Putamen (tissue), 1 donor: ENCODE data around the gene SRSF11.
"Not testable (repeated sequence)": the region's sequence is repeated elsewhere in the genome, so short reads cannot be mapped to it uniquely, and the experiment has no call there.

Experiments used
- DNase-seq: peaks from one replicate; pipeline ENCODE4 v3.0.0-alpha.2; 2016; ENCODE audit warnings: low spot score

SRSF11 gene

GRCh38 chr1:70221238-70222121 lies at the start of gene SRSF11:
TSS of gene SRSF11 (plus strand) at chr1:70221380. CDS start at chr1:70221637, 257 bp downstream.
- peak; percentile 94 for DNase-seq

- DNase-seq, result no peak
Observed at GRCh38 chr1:70171512-70171911, 49.7 kb upstream of the SRSF11 start.

GRCh38 chr1:70185181-70185580 lies 36.0 kb upstream of the SRSF11 start:
- DNase-seq, result not testable (repeated sequence)

- DNase-seq, result no peak
Observed at GRCh38 chr1:70188522-70188921, 32.7 kb upstream of the SRSF11 start.

- DNase-seq, result no peak
Observed at GRCh38 chr1:70190180-70190579, 31.0 kb upstream of the SRSF11 start.

GRCh38 chr1:70192446-70192845 lies 28.7 kb upstream of the SRSF11 start:
- DNase-seq, result not testable (repeated sequence)

- DNase-seq, result no peak
Observed at GRCh38 chr1:70194601-70195000, 26.6 kb upstream of the SRSF11 start.

- DNase-seq, result no peak
Observed at GRCh38 chr1:70195342-70195741, 25.8 kb upstream of the SRSF11 start.

- no peak for DNase-seq
Observed at GRCh38 chr1:70196333-70196732, 24.8 kb upstream of the SRSF11 start.

GRCh38 chr1:70200065-70200464 lies 21.1 kb upstream of the SRSF11 start:
- no peak for DNase-seq

- no peak for DNase-seq
Observed at GRCh38 chr1:70202173-70202758, 18.9 kb upstream of the SRSF11 start.

GRCh38 chr1:70204139-70204538 lies 17.0 kb upstream of the SRSF11 start:
- no peak for DNase-seq

GRCh38 chr1:70204600-70204999 lies 16.6 kb upstream of the SRSF11 start:
- no peak for DNase-seq

GRCh38 chr1:70205071-70205433 lies 16.1 kb upstream of the SRSF11 start:
- DNase-seq, result no peak

GRCh38 chr1:70205434-70206118 lies 15.6 kb upstream of the SRSF11 start, which contains the start of gene LRRC40:
TSS of gene LRRC40 (minus strand) at chr1:70205579. CDS start at chr1:70205540, 39 bp downstream.
- DNase-seq, result peak; percentile 95

- not testable (repeated sequence) for DNase-seq
Observed at GRCh38 chr1:70206833-70207232, 14.3 kb upstream of the SRSF11 start.

- no peak for DNase-seq
Observed at GRCh38 chr1:70207492-70207891, 13.7 kb upstream of the SRSF11 start.

GRCh38 chr1:70208292-70208691 lies 12.9 kb upstream of the SRSF11 start:
- DNase-seq, result no peak

- no peak for DNase-seq
Observed at GRCh38 chr1:70210820-70211219, 10.4 kb upstream of the SRSF11 start.

- no peak for DNase-seq
Observed at GRCh38 chr1:70211541-70211940, 9.6 kb upstream of the SRSF11 start.

- DNase-seq, result no peak
Observed at GRCh38 chr1:70220015-70220414, 1.2 kb upstream of the SRSF11 start.

- DNase-seq, result no peak
Observed at GRCh38 chr1:70220517-70221237, 503 bp upstream of the SRSF11 start.
